GM19238 (cell line): Measurements from ENCODE around the gene PRRG1.
"Not testable (repeated sequence)": the region's sequence is repeated elsewhere in the genome, so short reads cannot be mapped to it uniquely, and the experiment has no call there.

Experiments
- DNase-seq: peaks from one replicate; pipeline ENCODE4 v3.0.0; 2011; ENCODE audit warnings: low spot score; ENCODE audit not compliant: insufficient read length

Gene PRRG1

DNA sequence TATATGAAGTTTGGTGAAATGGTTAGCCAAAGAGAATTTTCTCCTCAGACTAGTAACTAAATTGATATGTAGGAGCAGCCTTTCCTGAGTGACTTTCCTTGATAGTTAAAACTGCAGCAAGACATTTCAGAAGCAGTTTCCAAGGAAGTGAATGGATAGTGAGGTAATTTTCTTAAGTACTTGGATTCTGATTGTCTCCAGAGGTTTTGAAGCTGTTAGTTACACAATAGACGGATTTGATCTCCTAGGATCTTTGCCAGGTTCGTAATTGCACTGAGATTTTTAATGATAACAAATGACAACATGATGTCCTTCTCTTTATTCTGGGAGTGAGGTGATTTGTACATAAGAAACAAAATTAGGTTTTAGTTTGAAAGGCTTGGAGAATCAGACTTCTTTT lies 29.2 kb downstream of the PRRG1 start:
- no peak for DNase-seq

DNA sequence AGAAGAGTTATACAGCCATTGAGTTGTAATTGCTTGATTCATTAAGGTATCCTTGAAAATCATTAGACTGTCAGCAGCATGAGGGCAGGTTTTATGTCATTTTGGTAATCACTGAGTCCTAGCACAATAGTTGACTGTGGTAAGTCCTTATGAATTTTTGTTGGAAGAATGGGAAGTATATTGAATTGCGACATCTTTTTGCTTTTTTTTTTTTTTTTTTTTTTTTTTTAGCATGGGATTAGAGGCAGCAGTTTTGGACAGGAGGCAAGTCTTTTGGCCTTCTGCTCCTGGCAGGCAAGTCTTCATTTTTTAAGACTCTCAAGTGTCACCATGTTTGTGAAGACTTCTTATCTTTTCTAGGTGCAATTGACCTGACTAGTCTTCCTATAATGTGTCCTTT lies 29.7 kb downstream of the PRRG1 start:
- DNase-seq, result no peak

DNA sequence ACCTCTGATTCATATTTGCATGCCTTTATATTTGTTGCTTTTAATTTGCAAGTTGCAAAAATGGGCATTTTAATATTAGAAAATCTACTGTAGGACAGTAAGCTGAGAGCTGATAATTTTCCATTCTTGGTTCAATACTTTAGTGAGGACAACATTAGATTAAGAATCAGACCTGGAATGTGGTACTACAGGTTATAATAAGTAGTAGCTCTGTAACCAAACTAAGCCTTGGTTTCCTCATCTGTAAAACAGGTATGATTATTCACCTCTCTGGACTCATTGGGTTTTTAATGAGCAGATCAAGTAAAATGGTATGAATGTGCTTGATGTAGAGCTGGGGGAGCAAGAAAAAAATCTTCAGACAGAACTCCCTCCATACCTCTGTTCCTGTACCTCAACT lies 31.1 kb downstream of the PRRG1 start:
- no peak for DNase-seq

DNA sequence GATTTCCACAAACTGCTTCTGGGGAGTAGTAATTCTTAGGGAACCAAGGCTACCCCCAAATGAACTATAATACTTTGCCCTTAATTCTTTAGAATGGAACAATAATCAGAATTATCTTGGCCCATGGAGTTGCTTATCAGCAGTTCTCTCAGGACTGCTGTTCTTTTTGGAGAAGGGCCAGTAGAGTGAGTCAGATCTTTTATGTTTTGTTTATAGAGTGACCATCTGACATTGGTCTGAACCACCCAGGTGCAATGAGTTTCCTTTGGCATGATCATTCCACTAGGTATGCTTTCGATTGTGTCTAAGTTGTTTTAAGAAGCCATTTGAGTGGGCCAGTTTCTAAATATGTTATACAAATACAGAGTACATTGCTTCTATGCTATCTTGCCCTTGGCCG lies 31.8 kb downstream of the PRRG1 start:
- DNase-seq, result no peak

DNA sequence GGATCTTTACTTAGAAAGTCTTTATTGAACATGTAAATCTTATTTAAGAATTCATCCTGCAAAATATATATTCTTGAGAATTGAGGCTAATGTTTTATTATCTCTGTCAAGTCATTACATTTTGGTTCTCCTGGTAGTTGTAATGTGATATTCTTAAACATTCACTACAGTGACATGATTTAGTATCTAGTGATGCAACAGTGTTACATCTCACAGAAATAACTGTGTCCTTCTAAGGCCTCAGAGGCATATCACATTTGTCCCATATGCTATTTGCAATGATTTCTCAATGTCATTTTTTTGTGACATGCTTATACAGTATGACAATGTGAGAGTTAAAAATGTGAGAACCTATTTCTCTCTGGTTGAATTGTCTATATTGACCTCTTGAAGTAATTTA lies 34.1 kb downstream of the PRRG1 start:
- no peak for DNase-seq

DNA sequence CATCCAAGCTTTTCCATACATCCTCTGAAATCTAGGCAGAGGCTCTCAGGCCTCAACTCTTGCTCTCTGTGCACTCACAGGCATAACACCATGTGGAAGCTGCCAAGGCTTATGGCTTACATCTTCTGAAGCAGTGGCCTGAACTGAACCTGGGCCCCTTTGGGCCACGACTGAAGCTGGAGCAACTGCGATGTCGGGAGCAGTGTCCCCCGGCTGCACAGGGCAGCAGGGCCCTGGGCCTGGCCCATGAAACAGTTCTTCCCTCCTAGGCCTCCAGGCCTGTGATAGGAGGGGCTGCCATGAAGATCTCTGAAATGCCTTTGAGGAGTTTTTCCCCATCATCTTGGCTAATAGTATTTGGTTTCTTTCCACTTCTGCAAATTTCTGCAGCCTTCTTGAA lies 39.2 kb downstream of the PRRG1 start:
- DNase-seq, result no peak

DNA sequence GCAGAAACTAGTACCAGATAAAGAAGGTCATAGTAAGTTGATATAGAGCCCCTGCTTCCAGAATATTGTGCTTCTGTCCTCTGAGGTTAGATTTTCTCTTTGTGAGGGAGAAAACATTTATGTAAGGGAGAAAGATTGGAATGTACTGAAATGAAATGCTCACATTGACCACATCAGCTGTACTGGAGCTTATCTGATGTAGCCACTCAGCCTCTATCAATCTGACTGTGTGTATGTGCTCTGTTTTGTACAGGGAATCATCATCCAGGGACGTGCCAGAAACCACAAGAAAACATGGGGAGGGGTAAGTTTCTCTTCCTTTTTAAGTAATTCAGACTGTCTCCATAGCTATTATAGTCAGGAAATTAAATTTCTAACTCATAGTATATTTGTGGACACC lies 56.8 kb downstream of the PRRG1 start:
- DNase-seq, result no peak

DNA sequence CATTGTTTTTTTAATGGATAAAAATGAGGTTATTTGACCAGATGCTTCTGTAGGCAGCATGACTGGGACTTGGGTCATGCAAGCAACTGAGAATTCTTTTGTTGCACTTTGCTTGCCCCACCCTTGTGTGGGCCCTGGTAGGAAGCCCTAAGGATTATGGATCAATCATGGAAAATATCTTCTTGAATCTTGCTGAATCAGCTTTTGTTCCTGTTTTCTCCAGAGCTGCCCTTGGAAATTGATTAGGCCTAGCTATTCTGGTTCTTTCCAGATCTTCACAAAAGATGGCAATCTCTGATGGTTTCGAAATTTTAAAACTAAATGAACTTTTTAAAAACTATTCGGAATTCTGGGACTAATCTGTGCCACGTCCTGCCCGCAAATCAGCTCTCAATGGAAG lies 58.6 kb downstream of the PRRG1 start:
- no peak for DNase-seq

DNA sequence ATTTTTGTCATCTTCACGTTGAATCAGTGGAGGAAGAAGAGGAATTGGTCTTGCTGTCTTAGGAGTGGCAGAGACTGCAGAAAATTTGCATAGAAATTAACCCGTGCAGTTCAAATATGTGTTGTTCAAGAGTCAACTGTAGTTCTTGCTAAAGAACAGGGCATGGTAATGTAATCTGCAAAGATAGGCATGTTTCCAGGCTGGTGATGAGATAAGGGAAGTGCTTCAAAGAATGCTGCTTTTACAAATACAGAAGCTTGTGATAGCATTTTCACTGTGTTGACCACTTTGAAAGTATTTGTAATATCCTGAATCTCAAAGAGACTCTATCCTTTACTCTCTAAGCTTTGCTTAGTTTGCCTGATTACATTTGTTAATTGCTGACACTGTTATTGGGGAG lies 60.1 kb downstream of the PRRG1 start:
- DNase-seq, result no peak

DNA sequence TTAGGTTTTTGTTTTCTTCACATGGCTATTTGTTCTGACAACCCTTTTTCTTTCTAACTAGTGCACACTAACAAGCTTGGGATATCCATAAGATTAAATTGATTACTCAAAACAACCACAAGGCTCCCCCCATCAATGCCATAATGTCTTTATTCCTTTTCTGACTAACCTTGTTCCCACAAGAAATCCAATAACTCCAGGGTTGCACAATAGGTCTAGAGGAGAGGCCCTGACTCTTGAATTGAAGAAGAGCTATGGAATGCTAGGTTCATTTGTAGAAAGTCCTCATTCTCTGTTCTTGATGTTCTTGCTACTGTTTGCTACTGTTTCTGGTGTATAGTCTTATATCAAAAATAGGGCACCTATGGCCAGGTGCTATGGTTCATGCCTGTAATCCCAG lies 71.0 kb downstream of the PRRG1 start:
- DNase-seq, result no peak

DNA sequence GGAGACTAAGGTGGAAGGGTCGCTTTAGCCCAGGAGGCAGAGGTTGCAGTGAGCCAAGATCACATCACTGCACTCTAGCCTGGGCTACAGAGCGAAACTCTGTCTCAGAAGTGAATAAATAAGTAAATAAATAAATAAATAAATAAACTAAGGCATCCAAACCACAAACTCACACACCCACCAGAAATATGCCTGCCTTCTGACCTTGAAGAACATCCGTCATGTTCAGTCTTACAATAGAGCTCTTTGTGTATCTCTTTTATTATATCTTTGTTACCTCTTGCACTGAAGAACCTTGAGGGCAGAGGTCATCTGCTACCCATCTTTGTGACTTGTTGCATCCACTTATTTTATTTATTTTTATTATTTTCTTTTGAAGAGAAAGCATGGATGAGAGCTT lies 71.6 kb downstream of the PRRG1 start:
- no peak for DNase-seq

DNA sequence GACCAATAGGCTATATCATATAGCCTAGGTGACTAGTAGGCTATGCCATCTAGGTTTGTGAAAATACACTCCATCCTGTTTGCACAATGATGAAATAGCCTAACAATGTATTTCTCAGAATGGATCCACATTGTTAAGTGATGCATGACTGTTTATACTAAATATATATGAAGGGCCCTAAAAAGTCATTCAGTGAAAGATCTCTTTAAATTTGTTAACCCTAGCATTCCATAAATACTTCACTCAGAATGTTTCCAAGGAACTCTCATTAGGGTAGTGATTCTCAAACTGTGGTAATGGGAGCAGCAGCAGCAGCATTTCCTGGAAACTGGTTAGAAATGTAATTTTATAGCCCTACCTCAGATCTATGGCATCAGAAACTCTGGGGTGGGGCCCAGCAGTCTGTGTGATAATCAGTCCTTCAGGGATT lies 74.9 kb downstream of the PRRG1 start:
- DNase-seq, result no peak

DNA sequence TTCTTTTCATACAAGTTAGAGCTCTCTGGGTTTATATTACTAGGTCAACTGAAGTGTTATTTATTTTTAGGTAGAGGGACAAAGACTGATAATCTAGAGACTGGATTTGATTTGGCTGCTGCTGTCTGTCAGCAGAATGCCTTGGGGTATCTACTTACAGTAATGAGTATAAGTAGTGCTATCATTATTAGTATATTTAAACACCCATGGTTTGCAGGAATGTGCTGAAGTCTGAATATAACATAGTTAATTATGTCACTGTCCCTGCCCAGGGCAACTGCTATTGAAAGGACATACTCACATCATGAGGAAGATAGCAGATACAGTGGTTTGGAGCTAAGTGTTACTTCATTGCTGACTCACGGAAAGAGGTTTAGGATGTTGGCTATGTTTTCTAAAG lies 76.2 kb downstream of the PRRG1 start:
- no peak for DNase-seq

DNA sequence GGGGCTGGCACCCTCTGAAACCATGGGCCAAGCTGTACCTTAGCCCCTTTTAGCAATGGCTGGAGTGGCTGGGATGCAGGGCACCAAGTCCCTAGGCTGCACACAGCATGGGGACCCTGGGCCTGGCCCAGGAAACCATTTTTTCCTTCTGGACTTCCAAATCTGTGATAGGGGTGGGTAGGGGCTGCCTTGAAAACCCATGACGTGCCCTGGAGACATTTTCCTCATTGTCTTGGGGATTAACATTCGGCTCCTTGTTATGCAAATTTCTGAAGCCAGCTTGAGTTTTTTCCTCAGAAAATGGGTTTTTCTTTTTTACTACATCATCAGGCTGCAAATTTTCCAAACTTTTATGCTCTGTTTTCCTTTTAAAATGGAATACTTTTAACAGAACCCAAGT lies 79.8 kb downstream of the PRRG1 start:
- not testable (repeated sequence) for DNase-seq

DNA sequence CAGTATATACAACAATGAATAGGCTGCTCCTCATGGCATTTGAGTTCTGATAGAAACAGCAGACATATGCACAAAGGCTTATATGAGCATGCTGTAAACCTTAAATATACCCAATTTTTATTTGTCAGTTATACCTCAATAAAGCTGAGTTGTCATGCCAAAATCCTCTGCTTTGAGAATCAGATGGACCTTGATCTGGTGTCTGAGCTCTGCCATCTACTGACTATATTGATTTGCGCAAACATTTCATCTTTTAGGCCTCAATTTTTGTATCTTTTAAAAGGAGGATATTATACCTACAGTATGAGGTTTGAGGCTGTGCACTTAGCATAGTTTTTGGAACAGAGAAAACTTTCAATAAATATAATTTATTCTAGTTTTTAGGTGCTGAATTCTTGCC lies 85.2 kb downstream of the PRRG1 start:
- DNase-seq, result no peak

DNA sequence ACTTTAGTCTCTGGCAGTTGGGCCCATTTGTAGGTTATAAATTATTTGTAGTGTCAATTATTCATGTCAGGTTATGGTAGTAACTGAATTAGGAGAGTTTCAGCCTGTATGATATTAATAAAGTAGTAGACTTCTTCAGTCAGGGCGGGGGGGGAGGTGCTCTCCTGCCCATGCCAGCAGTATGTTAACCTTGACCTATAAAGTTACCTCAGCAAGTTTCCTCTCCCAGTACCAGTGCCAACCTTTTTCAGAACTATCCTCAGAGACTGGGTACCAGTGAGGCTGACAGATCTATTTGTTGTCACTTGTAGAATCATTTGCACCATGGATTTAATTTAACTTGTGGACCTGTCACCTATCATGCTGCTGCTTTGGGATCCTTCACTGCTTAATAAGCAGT lies 88.0 kb downstream of the PRRG1 start:
- DNase-seq, result no peak

DNA sequence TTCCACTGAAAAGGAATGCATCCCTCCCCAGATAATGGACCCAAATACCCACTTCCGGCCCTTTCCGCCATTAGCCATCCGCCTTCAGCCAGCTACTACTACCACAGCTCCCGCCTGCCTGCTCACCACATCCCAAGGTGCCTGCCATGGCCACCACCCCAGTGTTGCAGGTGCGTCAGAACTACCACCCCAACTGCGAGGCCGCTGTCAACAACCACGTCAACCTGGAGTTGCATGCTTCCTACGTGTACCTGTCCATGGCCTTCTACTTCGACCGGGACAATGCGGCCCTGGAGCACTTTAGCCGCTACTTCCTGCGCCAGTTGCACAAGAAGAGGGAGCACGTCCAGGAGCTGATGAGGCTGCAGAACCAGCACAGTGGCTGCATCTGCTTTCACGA lies 92.2 kb downstream of the PRRG1 start:
- no peak for DNase-seq

DNA sequence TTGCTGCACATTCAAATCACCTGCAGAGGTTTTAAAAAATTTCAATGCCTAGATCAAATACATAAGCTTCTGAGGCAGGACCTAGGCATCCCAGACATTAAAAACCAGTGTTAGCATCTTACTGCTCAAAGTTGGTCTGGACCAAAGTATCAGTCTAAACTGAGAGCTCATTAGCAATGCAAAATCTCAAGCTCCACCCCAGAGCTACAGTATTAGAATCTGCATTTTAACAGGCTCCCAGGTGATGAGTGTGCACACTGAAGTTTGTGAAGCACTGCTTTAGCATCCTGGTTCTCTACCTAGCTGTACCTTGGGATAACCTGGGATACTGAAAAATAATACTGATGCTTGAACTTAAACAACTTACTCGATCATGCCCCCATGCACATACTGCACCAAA lies 96.0 kb downstream of the PRRG1 start:
- DNase-seq, result no peak

DNA sequence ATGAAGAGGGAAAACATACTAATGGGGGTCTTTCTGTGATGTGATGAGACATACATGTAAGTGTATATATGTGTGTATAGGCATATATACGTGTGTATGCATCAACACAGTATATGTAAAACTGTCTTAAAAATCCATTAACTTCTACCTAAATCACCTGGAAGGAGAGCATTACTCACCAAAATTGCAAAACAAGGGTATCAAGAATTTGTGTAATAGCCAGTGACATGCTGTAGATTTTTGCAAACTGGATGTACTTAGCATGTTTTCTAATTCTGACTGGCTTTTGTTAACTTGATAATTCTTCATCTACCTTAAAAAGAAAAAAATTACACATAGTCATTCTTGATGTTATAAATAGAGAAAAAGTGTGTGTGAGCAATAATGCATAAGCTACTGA lies 104.7 kb downstream of the PRRG1 start:
- no peak for DNase-seq

DNA sequence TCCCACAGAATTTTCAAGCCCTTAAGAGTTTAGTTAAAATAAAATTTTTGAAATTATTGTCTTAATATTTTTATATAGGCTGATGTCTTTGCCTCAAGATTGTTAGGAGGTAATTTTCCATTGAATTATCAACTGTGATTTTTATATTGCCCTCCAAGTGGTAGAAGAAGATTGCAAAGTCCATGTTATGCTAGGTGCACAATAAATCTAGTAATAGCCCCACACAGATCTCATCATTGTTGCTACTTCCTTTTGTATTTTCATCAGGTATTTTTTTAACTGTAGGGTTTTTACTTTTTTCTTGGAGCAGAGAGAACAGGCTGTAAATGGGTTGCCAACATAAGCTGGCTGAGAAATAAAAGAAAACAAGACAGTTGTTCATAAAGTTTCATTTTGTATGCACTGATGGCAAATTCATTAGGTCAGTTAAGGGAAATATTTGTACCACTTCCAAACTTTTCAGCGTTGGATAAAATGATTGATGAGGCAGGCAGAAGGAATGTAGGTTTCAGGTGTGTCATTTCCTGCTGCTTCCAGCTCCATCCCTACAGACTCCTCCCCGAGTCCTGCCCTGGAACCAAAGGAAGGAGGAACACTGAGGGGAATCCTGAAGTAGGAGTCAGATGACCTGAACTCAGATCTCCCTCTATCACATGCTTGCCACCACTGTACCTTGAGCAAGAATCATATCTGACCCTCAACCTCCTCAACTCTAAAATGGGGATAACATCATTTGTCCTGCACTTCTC lies 105.5 kb downstream of the PRRG1 start:
- no peak for DNase-seq

DNA sequence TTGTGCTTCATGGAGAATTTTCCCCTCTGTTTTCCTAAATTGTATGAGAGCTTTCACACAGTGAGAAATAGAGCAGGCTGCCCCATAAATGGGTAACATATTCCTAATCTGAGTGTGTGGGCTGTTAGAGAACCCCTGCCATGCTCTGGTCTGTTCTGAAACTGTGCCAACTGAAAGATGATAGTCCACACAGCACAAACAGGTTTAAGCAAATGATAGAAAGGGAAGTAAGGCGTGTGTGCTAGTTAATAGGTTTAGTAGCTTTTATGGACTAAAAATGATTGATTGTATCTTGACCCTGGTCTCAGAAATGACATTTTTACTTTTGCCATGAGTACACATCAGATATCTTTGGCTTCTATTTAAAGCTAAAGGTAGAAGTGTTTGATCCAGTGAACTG lies 106.2 kb downstream of the PRRG1 start:
- no peak for DNase-seq

DNA sequence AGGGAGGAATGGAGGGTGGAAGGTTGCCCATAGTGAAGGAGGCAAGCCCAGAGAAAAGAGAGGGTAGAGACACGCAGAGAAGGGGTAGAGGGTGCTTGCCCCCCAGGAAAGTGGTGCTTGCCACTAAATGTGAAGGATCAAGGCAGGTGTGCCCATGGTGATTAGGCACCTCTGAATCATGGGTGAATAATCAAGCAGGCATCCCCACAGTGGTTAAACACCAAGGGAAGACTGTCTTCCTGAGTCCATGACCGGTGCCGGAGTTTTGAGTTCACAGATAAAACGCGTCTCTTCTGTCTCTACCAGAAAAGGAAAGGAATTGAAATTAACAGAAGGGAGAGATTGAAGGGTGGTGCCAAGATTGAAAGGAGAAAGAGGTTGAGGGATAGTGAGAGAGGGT lies 111.1 kb downstream of the PRRG1 start:
- not testable (repeated sequence) for DNase-seq

DNA sequence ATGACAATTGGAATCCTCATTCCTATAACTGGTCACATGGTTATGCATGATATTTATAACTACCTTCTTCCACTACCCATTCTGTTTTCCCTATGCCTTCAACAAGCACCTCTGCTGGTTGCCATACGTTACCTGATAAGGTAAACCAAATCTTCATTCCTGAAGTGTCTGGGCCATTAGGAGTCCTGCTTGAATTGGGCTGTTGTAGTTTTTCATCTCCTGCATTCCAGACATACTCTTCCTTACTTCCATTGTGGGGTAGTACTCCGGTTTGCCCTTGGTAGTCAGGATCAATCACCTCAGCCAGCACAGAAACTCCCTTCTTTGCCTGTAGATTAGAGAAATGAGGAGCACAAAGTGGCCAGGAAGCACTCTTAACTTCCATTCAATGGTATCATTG lies 113.2 kb downstream of the PRRG1 start:
- DNase-seq, result no peak
